EL (cell line): ENCODE results near the gene GPRIN2.

Source experiments
- DNase-seq: peaks from one replicate; pipeline ENCODE4 v3.0.0-alpha.2; 2016

The GPRIN2 gene

GRCh38 chr10:46547541-46548497, 8.6 kb downstream of the GPRIN2 start:
- no peak for DNase-seq

GRCh38 chr10:46546591-46547540, 9.6 kb downstream of the GPRIN2 start:
- DNase-seq = no peak

- no peak for DNase-seq
Measured at GRCh38 chr10:46545861-46546590, 10.4 kb downstream of the GPRIN2 start.

DNA sequence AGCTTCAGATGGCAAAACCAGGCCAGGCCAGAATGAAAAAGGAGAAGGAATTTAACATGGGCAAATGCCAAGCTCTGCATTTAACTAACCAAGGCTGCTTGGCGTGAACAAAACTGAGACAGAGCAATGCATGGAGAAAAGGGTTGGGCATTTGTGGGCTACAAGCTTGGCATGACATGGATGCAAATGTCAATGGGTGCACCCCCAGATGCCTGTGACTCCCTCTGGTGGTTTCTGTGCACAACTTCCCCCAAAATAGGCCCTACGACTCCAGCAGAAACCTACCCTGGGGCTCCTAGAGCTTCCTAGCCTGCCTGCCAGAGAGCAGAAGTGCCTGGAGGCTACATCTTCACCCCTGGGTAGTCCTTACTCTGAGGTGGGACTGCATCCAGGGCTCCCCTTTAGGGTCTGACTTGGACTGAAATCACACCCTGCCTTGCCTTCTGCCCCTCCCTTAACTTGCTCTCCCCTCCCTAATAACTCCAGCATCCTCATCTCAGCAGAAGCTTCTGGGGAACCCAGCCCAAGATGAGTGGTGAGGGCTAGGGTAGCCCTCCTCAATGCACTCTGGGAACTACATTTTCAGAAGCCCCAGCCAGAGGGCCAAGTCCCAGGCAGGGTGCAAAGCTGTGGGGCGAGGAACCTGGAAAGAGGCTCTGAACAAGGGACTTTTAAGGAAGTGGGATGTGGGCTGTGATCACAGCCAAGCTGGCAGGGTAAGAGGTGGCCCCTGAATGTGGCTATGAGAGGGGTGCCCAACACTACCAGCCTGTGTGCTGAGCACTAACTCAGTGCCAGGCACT, 11.3 kb downstream of the GPRIN2 start:
- DNase-seq = peak; percentile 61

- DNase-seq = no peak
Measured at GRCh38 chr10:46543466-46544377, 12.7 kb downstream of the GPRIN2 start.

DNA sequence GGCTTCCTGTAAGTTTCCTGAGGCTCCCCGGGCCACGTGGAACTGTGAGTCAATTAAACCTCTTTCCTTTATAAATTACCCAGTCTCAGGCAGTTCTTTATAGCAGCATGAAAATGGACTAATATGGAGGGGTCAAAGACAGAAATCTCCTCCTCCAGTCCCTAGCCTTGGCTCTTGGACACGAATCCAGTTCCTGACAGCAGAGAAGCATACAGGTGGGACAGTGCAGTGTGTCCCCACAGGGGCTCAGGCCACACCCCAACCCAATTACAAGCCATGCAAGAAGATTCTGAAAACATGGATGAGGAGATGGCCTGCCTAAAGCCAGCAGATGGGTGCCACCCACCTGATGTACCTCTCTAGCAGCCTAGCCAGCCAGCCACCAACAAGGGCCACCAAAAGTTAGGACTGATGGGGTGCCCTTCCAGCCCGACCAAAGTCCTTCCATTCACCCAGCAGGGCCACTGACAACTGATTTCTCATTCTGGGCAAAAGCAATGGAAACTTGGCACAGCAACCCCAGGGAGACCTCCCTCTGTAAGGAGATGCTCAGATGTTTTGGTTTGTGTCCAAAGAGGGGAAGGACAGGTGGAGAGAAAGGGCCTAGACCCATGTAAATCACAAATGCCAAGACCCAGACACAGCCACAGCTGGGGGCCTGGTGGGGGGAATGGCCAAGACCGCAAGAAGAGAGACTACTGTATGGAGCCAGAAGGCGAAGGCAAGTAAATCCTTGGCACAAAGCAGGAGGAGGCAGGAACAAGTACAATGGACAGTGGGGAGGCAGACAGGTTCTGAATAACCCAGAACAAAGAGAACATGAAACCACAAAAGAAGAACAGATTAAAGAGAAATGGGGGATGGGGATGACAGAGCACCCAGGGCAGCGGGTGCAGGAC, 13.6 kb downstream of the GPRIN2 start:
- DNase-seq = no peak

DNA sequence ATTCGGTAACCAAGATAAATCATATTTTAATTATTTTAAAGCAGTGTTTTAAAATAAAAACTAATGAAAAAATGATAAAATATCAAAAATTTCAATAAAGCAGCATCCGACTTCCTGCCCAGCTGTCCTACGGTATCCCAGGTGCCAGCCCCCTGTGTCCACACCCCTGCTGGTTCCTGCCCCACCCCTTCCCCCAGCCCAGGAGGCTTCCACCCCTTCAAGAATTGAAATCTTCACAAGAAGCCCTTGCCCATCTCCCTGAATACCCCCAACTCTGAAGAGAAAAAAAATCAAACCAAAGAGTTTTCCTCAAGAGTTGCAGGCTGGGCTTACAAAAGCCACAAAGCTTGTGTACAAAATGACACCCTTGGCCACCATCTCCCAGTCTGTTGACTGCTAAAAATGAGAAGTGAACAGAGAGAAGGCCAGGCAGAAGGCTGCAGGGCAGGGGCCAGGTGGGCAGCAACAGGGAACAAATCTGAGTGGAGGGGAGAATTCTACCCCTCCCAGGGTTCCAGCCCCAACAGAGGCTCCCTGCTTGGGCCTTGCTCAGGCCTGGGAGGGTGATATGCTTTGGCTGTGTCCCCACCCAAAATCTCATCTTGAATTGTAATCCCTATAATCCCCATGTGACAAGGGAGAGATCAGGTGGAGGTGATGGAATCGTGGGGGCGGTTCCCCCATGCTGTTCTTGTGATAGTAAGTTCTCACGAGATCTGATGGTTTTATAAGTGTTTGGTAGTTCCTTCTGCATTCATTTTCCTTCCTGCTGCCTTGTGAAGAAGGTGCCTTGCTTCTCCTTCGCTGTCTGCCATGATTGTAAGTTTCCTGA, 14.5 kb downstream of the GPRIN2 start:
- DNase-seq = no peak

GRCh38 chr10:46541017-46541661, 15.3 kb downstream of the GPRIN2 start:
- DNase-seq = no peak

DNA sequence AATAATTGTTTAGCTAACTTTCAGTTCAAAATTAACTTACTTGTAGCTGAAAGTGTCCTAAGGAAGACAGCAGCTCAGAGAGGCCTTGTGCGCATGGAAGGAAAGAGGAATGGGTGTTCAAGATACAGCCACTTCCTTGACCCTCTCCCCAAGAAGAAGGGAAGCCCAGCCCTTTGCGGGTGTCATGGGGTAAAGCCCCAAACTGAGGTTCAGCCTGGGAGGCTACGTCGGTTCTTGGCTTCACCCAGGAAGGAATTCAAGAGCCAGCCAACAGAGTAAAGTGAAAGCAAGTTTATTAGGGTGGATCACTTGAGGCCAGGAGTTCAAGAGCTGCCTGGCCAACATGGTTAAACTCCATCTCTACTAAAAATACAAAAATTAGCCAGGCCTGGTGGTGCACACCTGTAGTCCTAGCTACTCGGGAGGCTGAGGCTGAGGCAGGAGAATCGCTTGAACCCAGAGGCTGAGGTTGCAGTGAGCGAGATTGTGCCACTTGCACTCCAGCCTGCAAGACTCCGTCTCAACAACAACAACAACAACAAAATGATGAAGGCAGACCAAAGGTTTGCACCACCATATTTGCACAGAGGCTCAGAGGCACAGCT, 15.9 kb downstream of the GPRIN2 start:
- DNase-seq = no peak

GRCh38 chr10:46539596-46540411, 16.7 kb downstream of the GPRIN2 start:
- DNase-seq = peak; percentile 81

- no peak for DNase-seq
Measured at GRCh38 chr10:46538717-46539426, 17.6 kb downstream of the GPRIN2 start.

GRCh38 chr10:46538155-46538554, 18.3 kb downstream of the GPRIN2 start:
- DNase-seq = no peak

DNA sequence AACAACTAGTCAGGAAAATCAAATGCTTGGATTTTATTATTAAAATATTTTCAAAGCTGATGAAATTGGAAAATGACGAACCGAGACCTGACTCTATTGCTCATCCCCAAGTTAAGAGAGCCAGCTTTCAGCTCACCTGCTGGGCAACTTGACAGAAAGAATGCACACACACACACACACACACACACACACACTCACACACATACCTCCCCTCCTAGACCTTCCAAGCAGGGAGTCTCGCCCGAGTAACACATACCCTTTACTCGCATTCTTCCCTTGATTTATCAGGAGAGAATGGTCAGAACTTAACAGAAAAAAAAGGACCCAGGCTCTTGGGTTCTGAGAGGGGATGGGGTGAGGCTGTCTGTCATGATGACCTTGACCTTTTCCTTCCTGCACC, 19.1 kb downstream of the GPRIN2 start:
- DNase-seq = no peak

DNA sequence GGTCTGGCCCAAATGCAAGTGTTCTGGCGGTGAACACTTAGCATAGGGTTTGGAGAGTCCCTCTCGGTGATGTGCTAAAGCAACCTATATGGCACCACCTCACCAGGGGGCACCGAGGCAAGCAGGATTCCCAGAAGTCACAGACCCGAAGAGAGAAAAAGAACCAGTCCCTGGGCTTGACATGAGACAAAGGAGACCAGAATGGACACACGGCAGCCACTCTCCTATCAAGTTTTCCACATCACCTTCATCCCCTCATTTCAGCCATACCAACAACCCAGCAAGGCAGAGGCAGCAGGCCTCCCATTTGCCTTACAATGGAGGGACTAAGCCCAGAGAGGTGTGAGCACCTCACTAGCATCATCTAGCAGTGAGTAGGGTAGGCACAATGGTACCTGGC, 19.7 kb downstream of the GPRIN2 start:
- DNase-seq = no peak

GRCh38 chr10:46536171-46536570, 20.3 kb downstream of the GPRIN2 start:
- no peak for DNase-seq

DNA sequence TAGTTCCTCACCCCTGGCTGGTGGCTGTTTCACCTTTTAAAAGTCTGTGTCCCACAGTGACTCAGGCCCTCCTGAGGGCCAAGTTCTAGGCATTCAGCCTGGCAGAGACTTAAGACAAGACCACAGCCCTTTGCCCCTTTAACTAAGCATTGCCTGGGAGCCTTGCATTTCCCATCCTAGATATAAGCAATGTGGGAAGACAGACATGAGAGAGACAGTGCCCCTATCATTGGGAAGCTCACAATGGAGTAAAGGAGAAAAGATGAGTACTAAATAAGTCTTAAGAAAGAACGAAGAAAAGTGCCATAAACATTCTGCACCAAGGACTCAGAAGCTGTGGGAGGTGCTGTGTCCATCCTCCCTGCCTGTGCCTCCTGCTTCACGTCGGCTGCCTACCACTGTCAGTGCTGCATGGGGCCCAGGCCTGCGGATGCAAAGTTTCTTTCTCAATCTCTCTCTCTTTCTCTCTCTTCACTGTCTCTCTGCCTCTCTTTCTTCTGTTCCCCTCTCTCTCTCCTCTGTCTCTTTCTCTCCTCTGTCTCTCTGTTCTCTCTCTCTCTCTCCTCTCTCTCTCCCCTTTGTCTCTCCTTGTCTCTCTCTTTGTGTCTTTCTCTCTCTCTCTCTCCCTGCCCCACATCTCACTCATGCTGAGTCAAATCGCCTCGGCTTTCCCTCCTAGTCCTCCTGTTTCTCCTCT, 21.5 kb downstream of the GPRIN2 start:
- no peak for DNase-seq
